Measurements from ENCODE around the gene ZNF273. TPM values are rescaled to one million over a fixed set of nuclear protein-coding genes. Genes with fewer than 3 reads are reported as not detected.

ZNF273 gene
- total RNA-seq, 4 donors from 2014 or later: 123 to 247 (median 164) TPM

- H3K27ac ChIP-seq: no peak overlapping the region
- H3K4me1 ChIP-seq: peaks cover 50% of the 10 kb centered on the region
- peak overlapping the region; percentile 85 for H3K4me3 ChIP-seq
- no peaks in the 10 kb centered on the region for H3K27me3 ChIP-seq
- no peaks in the 10 kb centered on the region for H3K36me3 ChIP-seq
- no peak for DNase-seq (ENCODE audit: low spot score in 2 of 2)
- no peak for TF ChIP-seq POLR2A (IDR thresholded peaks at IDR 0.05)
- no peak for TF ChIP-seq EP300 (IDR thresholded peaks at IDR 0.05)
- no peak for TF ChIP-seq CTCF (IDR thresholded peaks at IDR 0.05)
- TF ChIP-seq POLR2AphosphoS5 (IDR thresholded peaks at IDR 0.05): no peak
- 93% methylated on average over 15 of the region's 15 CpGs for WGBS
- no peaks in the 10 kb centered on the region for H3K9me3 ChIP-seq
Measured at GRCh38 chr7:64904008-64904407, 935 bp downstream of the ZNF273 start.

DNA sequence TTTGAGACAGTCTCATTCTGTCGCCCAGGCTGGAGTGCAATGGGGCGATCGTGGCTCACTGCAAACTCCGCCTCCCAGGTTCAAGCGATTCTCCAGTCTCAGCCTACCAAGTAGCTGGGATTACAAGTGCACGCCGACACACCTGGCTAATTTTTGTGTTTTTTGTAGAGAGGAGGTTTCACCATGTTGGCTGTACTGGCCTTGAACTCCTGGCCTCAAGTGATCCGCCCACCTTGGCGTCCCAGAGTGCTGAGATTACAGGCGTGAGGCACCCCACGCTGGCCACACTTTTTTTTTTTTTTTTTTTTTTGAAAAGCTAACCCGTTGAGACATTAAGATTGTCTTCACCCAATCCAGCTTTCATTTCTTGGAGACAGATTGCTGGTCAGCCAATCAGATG lies 2.1 kb downstream of the ZNF273 start:
- DNase-seq (ENCODE audit: low spot score in 2 of 2): no peak
- no peak for TF ChIP-seq POLR2A (IDR thresholded peaks at IDR 0.05)
- no peak for TF ChIP-seq EP300 (IDR thresholded peaks at IDR 0.05)
- TF ChIP-seq CTCF (IDR thresholded peaks at IDR 0.05): no peak
- TF ChIP-seq POLR2AphosphoS5 (IDR thresholded peaks at IDR 0.05): no peak
- H3K27me3 ChIP-seq: no peaks in the 10 kb centered on the region
- no peaks in the 10 kb centered on the region for H3K36me3 ChIP-seq
- no peaks in the 10 kb centered on the region for H3K9me3 ChIP-seq
- WGBS: 83% methylated on average over 12 of the region's 12 CpGs
- peaks cover 50% of the 10 kb centered on the region for H3K4me1 ChIP-seq
- H3K4me3 ChIP-seq: no peak overlapping the region
- no peak overlapping the region for H3K27ac ChIP-seq

DNA sequence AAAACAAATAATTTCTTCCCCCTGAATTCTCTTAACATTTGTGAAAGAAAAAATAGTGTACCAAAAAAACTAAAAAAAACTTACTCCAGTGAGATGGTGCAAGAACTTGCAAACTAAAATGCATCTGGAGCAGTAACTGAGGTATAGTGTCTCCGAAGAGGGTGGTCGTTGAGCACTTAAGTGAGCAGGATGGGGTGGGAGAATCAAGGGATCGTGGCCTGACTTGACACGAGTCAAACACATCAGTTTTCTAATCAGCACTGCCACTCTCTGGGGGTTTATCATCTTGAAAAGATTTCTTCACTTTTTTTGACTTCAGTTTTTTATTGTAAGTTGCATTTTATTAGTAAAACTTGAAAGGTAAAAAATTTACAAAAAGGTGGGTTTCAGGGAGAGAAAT lies 2.5 kb downstream of the ZNF273 start:
- Histone ChIP-seq H3K4me3 (no peak overlapping the region), H3K9me3 (no peaks in the 10 kb centered on the region), H3K4me1 (peaks cover 50% of the 10 kb centered on the region), H3K27ac (no peak overlapping the region), H3K36me3 (no peaks in the 10 kb centered on the region), H3K27me3 (no peaks in the 10 kb centered on the region)
- no peak for TF ChIP-seq POLR2A (IDR thresholded peaks at IDR 0.05)
- no peak for TF ChIP-seq EP300 (IDR thresholded peaks at IDR 0.05)
- no peak for TF ChIP-seq POLR2AphosphoS5 (IDR thresholded peaks at IDR 0.05)
- no peak for TF ChIP-seq CTCF (IDR thresholded peaks at IDR 0.05)
- no peak for DNase-seq (ENCODE audit: low spot score in 2 of 2)
- 52% methylated on average over 4 of the region's 4 CpGs for WGBS

DNA sequence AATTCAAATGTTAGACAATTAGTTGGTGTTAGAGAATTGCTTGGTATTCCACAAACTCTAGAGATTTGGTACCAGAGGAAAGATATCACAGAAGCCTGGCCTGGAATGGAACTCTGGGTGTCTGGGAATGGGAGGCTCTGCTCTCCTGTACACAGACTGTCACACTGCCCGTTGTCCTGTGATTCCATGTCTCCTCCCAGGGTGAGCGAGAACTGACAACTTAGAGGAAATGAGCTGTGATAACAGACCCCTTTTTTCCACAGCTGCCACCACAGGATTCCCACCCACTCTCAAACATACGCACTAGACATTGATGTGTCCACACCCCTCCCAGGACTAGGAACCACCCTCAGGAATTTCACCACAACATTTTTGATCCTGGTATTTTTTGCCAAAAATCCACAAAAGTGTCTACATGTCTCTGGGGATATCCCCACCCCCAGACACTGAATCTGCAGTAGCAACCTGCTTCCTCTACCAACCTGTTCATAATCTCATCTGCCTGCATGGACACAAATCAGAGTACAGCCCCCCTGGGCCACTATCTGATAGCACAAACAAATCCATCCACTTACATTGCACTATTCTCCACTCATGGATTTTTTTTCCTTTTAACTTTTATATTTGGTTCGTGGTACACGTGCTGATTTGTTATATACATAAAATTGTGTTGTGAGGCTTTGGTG lies 4.7 kb downstream of the ZNF273 start:
- H3K36me3 ChIP-seq: no peaks in the 10 kb centered on the region
- no peaks in the 10 kb centered on the region for H3K9me3 ChIP-seq
- DNase-seq (ENCODE audit: low spot score in 2 of 2): no peak
- H3K4me3 ChIP-seq: no peak overlapping the region
- no peaks in the 10 kb centered on the region for H3K27me3 ChIP-seq
- H3K27ac ChIP-seq: peak overlapping the region; percentile 10
- TF ChIP-seq POLR2AphosphoS5 (IDR thresholded peaks at IDR 0.05) (no peak), POLR2A (IDR thresholded peaks at IDR 0.05) (no peak), CTCF (IDR thresholded peaks at IDR 0.05) (no peak), EP300 (IDR thresholded peaks at IDR 0.05) (no peak)
- peaks cover 45% of the 10 kb centered on the region for H3K4me1 ChIP-seq
- 47% methylated on average over 3 of the region's 5 CpGs for WGBS

- no peak for TF ChIP-seq EP300 (IDR thresholded peaks at IDR 0.05)
- TF ChIP-seq CTCF (IDR thresholded peaks at IDR 0.05): no peak
- no peak for TF ChIP-seq POLR2A (IDR thresholded peaks at IDR 0.05)
- TF ChIP-seq POLR2AphosphoS5 (IDR thresholded peaks at IDR 0.05): no peak
- Histone ChIP-seq H3K27me3 (no peaks in the 10 kb centered on the region), H3K4me3 (no peak overlapping the region), H3K4me1 (peaks cover 44% of the 10 kb centered on the region), H3K9me3 (no peaks in the 10 kb centered on the region), H3K36me3 (no peaks in the 10 kb centered on the region), H3K27ac (peak overlapping the region; percentile 10)
- no peak for DNase-seq (ENCODE audit: low spot score in 2 of 2)
- 65% methylated on average over 2 of the region's 2 CpGs for WGBS
Measured at GRCh38 chr7:64908358-64908757, 5.3 kb downstream of the ZNF273 start.

Measured in suprapubic skin (tissue), 4 donors.